ENCODE results near the gene MLC1. TPM values are rescaled to one million over a fixed set of nuclear protein-coding genes. Genes with fewer than 3 reads are reported as not detected.

MLC1 gene
- not detected in 3 replicates for polyA plus RNA-seq
- not detected for polyA plus RNA-seq (2011; ENCODE audit: low read depth)
- not detected in 2 replicates for polyA plus RNA-seq (2011; cell fraction: cytosol; rRNA removed)
- not detected in 2 replicates for polyA plus RNA-seq (2011; cell fraction: nucleus; rRNA removed)
- polyA plus RNA-seq (2012; ENCODE audit: low replicate concordance): not detected in 2 replicates
- polyA minus RNA-seq: 0.10 TPM in 1 of 3 replicates, not detected in the others
- polyA minus RNA-seq (2011; cell fraction: cytosol; rRNA and poly(A)+ RNA removed): not detected
- polyA minus RNA-seq (2011; cell fraction: nucleus; rRNA and poly(A)+ RNA removed): not detected in 2 replicates

DNA sequence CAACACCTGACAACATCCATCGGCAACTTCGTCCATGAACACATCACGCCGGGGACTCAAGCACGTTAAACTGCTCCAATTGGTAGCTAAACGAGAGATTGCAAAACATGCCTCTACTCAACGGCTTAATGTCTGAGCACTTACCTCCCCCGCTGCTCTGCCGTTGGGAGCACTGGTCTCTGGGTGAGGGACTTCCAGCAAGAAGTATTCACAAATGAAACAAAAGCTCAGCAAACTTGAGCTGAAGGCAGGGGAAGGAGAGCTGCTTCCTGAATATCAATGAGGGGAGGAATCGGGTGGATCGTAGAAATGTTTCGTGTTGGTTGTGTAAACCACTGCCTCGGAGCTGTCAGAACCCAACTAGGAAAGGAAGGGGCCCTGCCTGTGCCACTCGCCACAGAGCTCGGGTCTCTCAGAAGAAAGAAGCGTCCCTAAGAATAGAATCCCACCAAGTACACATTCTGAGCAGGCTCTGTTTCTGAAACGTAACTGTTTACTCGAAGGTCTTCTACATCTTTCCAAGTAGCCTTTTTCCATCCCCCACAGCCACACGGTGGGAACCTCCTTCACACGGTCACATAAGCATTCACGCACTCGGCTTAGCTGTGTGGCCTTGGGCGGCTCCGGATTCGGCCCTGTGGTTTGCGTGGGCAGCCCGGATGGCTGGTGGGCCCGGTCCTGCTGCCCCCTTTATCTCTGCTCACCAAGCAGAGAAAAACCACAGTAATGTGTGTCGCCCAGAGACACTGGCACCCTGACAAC lies at the start of gene MLC1:
MLC1 (minus strand) TSS at position 216 of the 762 bp plus-strand sequence. CDS start 524 bp downstream, outside the sequence.
- FAIRE-seq (no peak), DNase-seq (ENCODE audit: low read depth, low spot score) (no peak)
- Histone ChIP-seq H3K4me3 (ENCODE audit: control insufficient read depth in 2 of 3, extremely low read depth in 1 of 3, insufficient read depth in 2 of 3, low read depth in 1 of 3, low read length in 3 of 3) (no peak within 1 kb of the TSS), H3K9me1 (ENCODE audit: control insufficient read depth, extremely low read depth, insufficient read depth, low read length) (no peaks in the 10 kb centered on the region), H3K27ac (ENCODE audit: control insufficient read depth, insufficient read depth, low read length) (no peak within 1 kb of the TSS), H3K4me1 (ENCODE audit: control insufficient read depth, extremely low read depth, insufficient read depth, low read length) (peaks cover 17% of the 10 kb centered on the region), H3K27me3 (ENCODE audit: control insufficient read depth, extremely low read depth, insufficient read depth, low read length) (peaks cover 3% of the 10 kb centered on the region), H2AFZ (ENCODE audit: control insufficient read depth, low read length) (no peak within 1 kb of the TSS), H3K79me2 (ENCODE audit: control insufficient read depth, insufficient read depth, low read length) (no peaks in the 10 kb centered on the region), H4K20me1 (ENCODE audit: control insufficient read depth, extremely low read depth, insufficient read depth, low read length) (no peaks in the 10 kb centered on the region), H3K9ac (ENCODE audit: control insufficient read depth, extremely low read depth, insufficient read depth, low read length) (no peak within 1 kb of the TSS), H3K4me2 (ENCODE audit: control insufficient read depth, extremely low read depth, insufficient read depth, low read depth, low read length) (no peak within 1 kb of the TSS), H3K36me3 (ENCODE audit: control insufficient read depth in 2 of 2, extremely low read depth in 1 of 2, insufficient read depth in 2 of 2, low read length in 2 of 2) (no peaks in the 10 kb centered on the region), H3K9me3 (ENCODE audit: control insufficient read depth, low read depth, low read length) (peaks cover 2% of the 10 kb centered on the region)
- dilution Hi-C loops (cut with MboI; ENCODE audit: extremely low pct_ligation_motif_present, low sequenced_read_pairs): no loop called here
- TF ChIP-seq, protein P1, sequence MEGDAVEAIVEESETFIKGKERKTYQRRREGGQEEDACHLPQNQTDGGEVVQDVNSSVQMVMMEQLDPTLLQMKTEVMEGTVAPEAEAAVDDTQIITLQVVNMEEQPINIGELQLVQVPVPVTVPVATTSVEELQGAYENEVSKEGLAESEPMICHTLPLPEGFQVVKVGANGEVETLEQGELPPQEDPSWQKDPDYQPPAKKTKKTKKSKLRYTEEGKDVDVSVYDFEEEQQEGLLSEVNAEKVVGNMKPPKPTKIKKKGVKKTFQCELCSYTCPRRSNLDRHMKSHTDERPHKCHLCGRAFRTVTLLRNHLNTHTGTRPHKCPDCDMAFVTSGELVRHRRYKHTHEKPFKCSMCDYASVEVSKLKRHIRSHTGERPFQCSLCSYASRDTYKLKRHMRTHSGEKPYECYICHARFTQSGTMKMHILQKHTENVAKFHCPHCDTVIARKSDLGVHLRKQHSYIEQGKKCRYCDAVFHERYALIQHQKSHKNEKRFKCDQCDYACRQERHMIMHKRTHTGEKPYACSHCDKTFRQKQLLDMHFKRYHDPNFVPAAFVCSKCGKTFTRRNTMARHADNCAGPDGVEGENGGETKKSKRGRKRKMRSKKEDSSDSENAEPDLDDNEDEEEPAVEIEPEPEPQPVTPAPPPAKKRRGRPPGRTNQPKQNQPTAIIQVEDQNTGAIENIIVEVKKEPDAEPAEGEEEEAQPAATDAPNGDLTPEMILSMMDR (optimal IDR thresholded peaks at IDR 0.05 in 1 of 3, IDR thresholded peaks at IDR 0.05 in 1 of 3, conservative IDR thresholded peaks at IDR 0.05 in 1 of 3; ENCODE audit: extremely low read depth in 1 of 3, insufficient read depth in 2 of 3, low read length in 3 of 3): no peak
- TF ChIP-seq EZH2 (IDR thresholded peaks at IDR 0.05; ENCODE audit: low read length): no peak

DNA sequence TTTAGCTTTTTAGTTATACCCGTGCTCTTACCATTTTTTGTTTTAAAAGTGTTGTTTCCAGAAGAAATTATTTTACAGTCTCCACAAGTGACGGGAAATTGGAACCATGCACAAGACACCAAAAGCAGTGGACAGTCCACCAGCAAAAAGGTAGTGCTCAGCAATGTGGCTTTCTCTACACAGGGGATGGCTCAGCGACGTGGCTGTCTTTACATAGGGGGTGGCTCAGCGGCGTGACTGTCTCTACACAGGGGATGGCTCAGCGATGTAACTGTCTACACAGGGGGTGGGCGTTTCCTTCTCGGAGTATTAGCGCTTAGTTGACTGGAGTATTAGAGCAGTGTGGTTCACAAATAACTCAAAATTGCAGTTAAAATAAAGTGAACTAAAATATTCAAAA lies 49.3 kb upstream of the MLC1 start:
- Histone ChIP-seq H3K9me1 (ENCODE audit: control insufficient read depth, extremely low read depth, insufficient read depth, low read length) (no peaks in the 10 kb centered on the region), H3K79me2 (ENCODE audit: control insufficient read depth, insufficient read depth, low read length) (no peaks in the 10 kb centered on the region), H3K27me3 (ENCODE audit: control insufficient read depth, extremely low read depth, insufficient read depth, low read length) (no peaks in the 10 kb centered on the region), H3K27ac (ENCODE audit: control insufficient read depth, insufficient read depth, low read length) (no peak overlapping the region), H4K20me1 (ENCODE audit: control insufficient read depth, extremely low read depth, insufficient read depth, low read length) (no peaks in the 10 kb centered on the region), H3K4me3 (ENCODE audit: control insufficient read depth in 2 of 3, extremely low read depth in 1 of 3, insufficient read depth in 2 of 3, low read depth in 1 of 3, low read length in 3 of 3) (no peak overlapping the region), H3K36me3 (ENCODE audit: control insufficient read depth in 2 of 2, extremely low read depth in 1 of 2, insufficient read depth in 2 of 2, low read length in 2 of 2) (no peaks in the 10 kb centered on the region), H3K9ac (ENCODE audit: control insufficient read depth, extremely low read depth, insufficient read depth, low read length) (no peak overlapping the region), H2AFZ (ENCODE audit: control insufficient read depth, low read length) (no peak overlapping the region), H3K4me2 (ENCODE audit: control insufficient read depth, extremely low read depth, insufficient read depth, low read depth, low read length) (no peak overlapping the region), H3K4me1 (ENCODE audit: control insufficient read depth, extremely low read depth, insufficient read depth, low read length) (no peaks in the 10 kb centered on the region), H3K9me3 (ENCODE audit: control insufficient read depth, low read depth, low read length) (peaks cover 2% of the 10 kb centered on the region)
- DNase-seq (ENCODE audit: low read depth, low spot score): no peak
- no peak for FAIRE-seq
- dilution Hi-C loops (cut with MboI; ENCODE audit: extremely low pct_ligation_motif_present, low sequenced_read_pairs): no loop called here
- TF ChIP-seq, protein P1 (optimal IDR thresholded peaks at IDR 0.05 in 1 of 3, IDR thresholded peaks at IDR 0.05 in 1 of 3, conservative IDR thresholded peaks at IDR 0.05 in 1 of 3; ENCODE audit: extremely low read depth in 1 of 3, insufficient read depth in 2 of 3, low read length in 3 of 3): no peak
- TF ChIP-seq EZH2 (IDR thresholded peaks at IDR 0.05; ENCODE audit: low read length): no peak
